GM10266 (cell line): ENCODE results near the gene DYNLRB1.

Experiments
- DNase-seq: peaks from one replicate; pipeline ENCODE4 v3.0.0; 2012; ENCODE audit errors: extremely low spot score
- TF ChIP-seq, protein P1 (sequence below): IDR thresholded peaks from 2 replicates; pipeline ENCODE4 v1.5.1; 2012; ENCODE audit warnings: mild to moderate bottlenecking, low read depth; ENCODE audit not compliant: control insufficient read depth, insufficient read depth; ENCODE audit errors: missing control alignments

The DYNLRB1 gene

DNA sequence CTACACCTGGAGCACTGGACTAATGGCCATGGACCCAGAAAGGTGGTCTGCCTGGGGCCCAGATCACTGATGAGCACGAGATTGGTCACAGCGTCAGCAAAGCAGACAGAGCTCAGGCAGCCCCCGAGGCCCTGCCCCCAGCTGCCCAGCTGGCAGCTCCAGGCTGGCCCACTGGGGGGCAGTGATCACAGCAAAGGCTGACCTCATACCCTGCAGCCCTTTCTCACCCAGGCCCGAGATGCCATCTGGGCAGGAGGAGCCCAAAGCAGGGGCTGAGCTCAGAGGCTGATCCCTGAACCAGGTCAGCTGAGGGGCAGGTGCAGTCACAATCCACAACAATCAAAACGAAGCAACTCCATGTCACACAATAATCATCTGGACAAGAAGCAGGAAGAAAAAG is 46.4 kb downstream of the DYNLRB1 start:
- DNase-seq: no peak

DNA sequence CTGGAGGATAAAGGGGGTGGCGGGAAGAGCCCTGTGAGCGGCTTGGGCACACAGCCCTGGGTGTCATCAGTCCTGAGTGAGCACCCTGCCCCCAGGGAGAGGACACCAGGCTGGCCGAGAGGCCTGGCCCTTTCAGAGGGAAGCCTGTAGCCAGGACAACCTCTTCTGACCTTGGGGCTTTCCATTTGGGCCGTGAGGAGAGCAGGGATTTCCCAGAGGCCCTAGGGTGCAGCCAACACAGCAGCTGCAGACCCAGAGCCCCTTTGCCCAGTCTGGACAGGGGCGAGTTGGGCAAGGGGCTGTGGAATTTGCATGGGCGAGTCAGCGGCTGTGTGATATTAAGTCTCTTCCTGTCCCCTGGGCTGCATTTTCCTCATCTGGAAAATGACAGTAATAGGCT is 48.6 kb downstream of the DYNLRB1 start:
- TF ChIP-seq, protein P1, sequence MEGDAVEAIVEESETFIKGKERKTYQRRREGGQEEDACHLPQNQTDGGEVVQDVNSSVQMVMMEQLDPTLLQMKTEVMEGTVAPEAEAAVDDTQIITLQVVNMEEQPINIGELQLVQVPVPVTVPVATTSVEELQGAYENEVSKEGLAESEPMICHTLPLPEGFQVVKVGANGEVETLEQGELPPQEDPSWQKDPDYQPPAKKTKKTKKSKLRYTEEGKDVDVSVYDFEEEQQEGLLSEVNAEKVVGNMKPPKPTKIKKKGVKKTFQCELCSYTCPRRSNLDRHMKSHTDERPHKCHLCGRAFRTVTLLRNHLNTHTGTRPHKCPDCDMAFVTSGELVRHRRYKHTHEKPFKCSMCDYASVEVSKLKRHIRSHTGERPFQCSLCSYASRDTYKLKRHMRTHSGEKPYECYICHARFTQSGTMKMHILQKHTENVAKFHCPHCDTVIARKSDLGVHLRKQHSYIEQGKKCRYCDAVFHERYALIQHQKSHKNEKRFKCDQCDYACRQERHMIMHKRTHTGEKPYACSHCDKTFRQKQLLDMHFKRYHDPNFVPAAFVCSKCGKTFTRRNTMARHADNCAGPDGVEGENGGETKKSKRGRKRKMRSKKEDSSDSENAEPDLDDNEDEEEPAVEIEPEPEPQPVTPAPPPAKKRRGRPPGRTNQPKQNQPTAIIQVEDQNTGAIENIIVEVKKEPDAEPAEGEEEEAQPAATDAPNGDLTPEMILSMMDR: no peak
- no peak for DNase-seq

More for the DNA sequence above, 46.4 kb downstream of the DYNLRB1 start:
- TF ChIP-seq, protein P1: peak; percentile 58

DNA sequence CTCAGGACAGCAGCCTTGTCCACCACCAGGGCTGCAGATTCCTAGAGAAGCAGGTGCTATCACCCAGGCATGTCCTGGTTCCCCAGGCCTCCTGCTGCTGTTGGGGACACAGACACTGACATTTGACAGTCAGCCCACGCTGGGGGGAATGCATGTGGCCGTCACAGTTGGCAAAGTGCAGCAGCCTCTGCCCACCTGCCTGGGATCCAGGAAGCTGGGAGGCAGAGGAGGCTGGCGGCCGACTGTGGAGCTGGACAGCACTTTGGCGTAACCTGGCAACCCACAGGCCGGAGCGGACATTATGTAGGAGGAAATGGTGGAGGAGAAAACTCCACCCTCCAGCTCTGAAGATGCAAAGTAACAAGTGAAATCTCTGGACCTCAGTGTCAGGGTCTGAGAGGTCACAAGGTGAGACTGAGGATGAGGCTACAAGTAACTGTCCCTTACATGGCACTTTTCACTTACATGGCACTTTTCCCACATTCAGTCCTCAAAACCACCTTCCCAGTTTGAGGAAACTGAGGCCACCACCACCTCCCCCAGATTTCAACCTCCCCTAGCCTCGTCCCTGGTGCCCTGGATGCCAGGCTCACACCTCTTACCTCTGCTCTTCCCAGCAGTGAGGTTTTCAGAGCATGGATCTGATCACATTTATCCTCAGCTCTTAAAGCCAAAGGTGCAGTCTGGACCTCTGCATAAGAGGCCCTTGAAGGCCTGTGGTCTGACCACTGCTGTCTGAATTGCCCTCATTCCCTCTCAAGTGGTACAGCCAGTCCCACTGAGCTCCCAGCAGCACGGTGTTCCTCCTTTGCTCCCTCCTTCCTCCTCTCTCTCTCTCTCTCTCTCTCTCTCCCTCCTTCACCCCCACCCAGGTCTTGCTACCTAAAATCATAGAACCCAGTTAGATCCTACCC is 51.0 kb downstream of the DYNLRB1 start:
- no peak for DNase-seq
- TF ChIP-seq, protein P1: no peak

DNA sequence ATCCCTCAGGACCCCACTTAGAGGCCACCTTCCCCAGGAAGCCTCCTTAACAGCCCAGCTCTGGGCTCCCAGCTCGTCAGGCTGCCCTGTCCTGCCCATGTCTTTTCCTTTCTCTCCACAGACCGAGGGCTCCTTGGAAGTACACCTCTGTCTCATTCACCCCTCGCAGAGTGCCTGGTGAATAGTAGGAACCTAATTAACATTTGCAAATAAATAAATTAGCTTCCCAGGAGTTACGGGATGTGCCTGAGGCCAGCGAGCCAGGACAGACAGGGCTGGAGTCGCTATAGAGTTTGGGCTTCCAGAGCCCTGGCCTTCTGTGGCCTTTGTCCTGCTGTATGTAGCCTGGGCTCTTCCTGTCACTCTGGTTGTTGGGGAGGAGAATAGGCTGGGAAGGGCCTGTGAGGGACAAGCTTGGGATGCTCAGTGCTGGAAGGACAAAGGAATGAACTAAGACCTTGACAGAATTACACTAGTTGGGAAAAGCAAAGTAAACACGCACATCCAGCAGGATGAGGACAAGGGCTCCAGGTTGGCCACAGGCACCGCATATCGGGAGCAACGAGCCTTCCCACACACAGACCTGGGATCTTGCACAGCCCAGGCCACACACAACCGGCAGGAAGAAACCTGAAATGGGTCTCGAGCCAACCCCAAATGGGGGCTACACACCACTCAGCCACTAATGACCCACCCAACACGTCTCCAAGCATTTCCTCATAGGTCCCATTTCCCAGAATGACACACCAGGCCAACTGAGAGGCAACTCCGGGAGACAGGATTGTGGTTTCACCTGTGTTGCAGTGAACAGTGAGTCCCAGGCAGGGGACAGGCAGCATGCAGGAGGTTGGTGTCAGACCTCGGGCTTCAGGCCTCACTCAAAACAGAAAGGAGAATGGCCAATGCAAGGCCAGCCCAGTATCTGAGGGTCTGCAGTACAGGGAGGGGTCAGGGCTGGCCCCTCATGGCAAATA is 52.0 kb downstream of the DYNLRB1 start:
- DNase-seq: no peak
- TF ChIP-seq, protein P1: no peak

DNA sequence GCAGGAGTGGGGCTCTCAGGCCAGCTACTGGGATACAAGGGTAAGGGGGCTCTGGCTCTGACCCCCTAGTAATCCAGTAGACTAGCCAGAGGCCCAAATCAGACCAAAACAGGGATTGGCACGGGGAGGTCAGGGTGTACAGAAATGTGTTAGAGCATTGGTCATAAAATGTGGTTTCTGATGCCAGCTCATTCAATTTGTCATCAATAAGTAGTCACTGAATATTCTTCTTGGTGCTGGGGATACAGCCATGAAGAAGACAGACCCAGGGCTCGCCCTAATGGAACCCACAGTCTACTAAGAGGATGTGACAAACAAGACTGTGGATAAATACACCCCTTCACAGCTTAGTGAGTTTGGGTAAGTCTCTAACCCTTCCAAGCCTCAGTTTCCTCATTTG is 53.4 kb downstream of the DYNLRB1 start:
- TF ChIP-seq, protein P1: no peak
- DNase-seq: no peak

DNA sequence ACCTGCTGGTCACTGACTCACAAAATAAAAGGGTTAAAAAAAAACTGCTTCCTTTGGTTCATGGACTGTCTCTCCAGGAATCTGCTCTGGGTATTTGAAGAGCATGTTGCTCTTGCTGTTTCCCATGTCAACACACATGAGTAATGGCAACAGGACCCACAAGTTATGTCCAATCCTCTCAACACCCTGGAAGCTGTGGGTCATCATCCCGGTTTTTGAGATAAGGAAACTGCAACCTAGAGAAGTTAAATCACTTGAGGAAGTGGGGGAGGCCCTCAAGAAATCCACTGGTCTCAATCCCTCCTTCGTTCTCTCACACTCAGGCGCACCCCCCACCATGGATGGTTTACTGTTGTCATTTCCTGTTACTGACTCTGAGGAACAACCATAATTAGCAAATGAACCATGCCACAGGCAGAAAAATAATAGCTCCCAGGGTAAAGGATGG is 54.7 kb downstream of the DYNLRB1 start:
- no peak for DNase-seq

More for the DNA sequence above, 54.7 kb downstream of the DYNLRB1 start:
- TF ChIP-seq, protein P1: no peak
